ENCODE results near the gene GLP1R.

GLP1R gene

GRCh38 chr6:39048481-39049399, at the start of gene GLP1R:
GLP1R (plus strand) TSS chr6:39048781; CDS start chr6:39048841, 60 bp downstream.
- no peak within 1 kb of the TSS for H3K4me3 ChIP-seq (ENCODE audit: low read length)
- no peak for DNase-seq (ENCODE audit: low read depth)
- TF ChIP-seq CTCF (IDR thresholded peaks at IDR 0.05; ENCODE audit: insufficient read depth, low read depth, low read length, missing control alignments) = no peak

DNA sequence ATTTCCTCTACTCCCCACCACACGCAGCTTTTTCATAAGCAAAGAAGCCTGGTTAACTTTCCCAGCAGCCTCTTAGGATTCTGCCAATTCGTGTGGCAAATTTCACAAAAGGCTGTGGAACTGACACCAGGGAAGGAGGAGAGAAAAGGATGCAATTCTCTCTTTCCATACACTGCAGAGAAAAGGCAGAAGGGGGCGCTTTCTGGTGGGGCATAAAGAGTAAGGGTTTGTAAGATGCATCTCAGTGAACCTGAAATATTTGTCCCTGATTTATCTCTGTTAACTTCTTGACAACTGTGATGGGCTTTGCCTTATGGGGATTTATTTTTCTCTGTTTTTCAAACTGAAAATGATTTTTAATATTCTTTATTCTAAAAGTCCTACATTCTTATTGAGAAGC, 45.5 kb upstream of the GLP1R start:
- no peak overlapping the region for H3K4me3 ChIP-seq (ENCODE audit: low read length)
- TF ChIP-seq CTCF (IDR thresholded peaks at IDR 0.05; ENCODE audit: insufficient read depth, low read depth, low read length, missing control alignments) = peak; percentile 20
- DNase-seq (ENCODE audit: low read depth) = peak; percentile 12

DNA sequence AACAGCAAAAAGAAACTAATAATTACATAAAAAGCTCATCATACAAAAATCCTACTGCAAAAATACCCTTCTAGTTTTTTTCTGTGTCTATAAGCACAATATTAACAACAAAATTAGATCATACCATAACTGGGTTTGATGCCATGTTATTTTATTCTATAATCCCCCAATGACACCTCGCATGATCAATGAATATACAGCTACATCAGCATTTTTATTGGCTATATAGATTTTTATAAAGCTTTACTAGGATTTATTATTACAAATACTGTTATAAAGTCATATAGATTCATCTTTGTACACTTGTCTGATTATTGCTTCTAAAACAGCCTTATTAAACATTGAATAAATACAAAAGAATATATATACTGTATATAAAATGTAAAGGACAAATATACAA, 45.1 kb upstream of the GLP1R start:
- DNase-seq (ENCODE audit: low read depth) = no peak
- no peak overlapping the region for H3K4me3 ChIP-seq (ENCODE audit: low read length)
- no peak for TF ChIP-seq CTCF (IDR thresholded peaks at IDR 0.05; ENCODE audit: insufficient read depth, low read depth, low read length, missing control alignments)

GRCh38 chr6:39004801-39005200, 43.8 kb upstream of the GLP1R start:
- H3K4me3 ChIP-seq (ENCODE audit: low read length) = no peak overlapping the region
- no peak for TF ChIP-seq CTCF (IDR thresholded peaks at IDR 0.05; ENCODE audit: insufficient read depth, low read depth, low read length, missing control alignments)
- DNase-seq (ENCODE audit: low read depth) = peak; percentile 31

DNA sequence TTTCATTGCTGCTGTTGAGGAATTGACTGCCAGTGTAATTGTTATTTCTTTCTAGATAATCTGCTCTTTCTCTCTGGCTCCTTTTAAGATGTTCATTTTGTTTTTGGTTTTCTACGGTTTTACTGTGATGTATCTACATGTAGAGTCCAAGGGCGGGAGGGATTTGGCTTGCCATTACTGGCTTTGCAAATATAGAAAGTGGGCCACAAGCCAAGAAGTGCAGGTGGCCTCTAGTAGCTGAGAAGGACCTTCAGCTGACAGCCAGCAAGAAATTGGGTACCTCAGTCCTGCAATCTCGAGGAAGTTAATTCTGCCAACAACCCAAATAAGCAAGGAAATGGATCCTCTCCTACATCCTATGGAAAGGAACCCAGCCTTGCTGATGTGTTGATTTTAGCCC, 42.8 kb upstream of the GLP1R start:
- DNase-seq (ENCODE audit: low read depth) = no peak
- TF ChIP-seq CTCF (IDR thresholded peaks at IDR 0.05; ENCODE audit: insufficient read depth, low read depth, low read length, missing control alignments) = no peak
- H3K4me3 ChIP-seq (ENCODE audit: low read length) = no peak overlapping the region

DNA sequence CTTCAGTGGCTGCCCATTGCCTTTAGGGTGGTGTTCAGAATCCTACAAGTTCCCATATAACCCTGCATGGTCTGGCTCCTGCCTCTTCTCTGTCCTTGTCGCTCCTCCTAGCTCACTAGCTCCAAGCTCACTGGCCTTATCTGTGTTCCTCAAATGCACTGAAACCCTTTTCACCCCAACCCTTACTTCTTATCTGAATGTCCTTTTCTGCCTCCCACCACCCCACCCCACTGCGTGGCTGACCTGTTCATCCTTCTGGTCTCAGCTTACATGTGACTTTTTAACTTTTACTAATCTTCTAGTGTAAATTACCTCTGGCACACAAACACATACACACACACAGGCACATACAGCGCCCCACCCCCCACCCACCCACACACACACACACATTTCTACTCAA, 41.0 kb upstream of the GLP1R start:
- no peak for TF ChIP-seq CTCF (IDR thresholded peaks at IDR 0.05; ENCODE audit: insufficient read depth, low read depth, low read length, missing control alignments)
- no peak for DNase-seq (ENCODE audit: low read depth)
- no peak overlapping the region for H3K4me3 ChIP-seq (ENCODE audit: low read length)

DNA sequence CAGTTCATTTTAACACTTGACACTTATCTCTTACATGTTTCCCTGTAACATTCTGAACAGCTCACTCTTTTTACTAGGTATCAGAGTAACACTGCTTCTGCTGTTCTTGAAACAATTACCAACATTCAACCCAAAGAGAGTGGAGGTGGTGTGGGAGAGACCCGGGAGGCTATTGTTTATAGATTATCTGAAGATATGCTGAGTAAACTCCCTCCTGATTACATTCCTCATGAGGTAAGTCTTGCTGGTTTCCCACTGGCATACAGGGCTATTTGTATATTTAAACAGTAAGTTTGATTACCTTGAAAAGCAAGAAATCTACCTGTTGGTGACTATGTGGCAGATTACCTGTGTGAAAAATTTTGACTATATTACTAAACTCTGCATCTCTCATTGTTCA, 39.8 kb upstream of the GLP1R start:
- H3K4me3 ChIP-seq (ENCODE audit: low read length) = no peak overlapping the region
- TF ChIP-seq CTCF (IDR thresholded peaks at IDR 0.05; ENCODE audit: insufficient read depth, low read depth, low read length, missing control alignments) = no peak
- DNase-seq (ENCODE audit: low read depth) = no peak

Data from epithelial cell of esophagus (primary cell).